ENCODE results near the gene OSBPL5.

The OSBPL5 gene

DNA sequence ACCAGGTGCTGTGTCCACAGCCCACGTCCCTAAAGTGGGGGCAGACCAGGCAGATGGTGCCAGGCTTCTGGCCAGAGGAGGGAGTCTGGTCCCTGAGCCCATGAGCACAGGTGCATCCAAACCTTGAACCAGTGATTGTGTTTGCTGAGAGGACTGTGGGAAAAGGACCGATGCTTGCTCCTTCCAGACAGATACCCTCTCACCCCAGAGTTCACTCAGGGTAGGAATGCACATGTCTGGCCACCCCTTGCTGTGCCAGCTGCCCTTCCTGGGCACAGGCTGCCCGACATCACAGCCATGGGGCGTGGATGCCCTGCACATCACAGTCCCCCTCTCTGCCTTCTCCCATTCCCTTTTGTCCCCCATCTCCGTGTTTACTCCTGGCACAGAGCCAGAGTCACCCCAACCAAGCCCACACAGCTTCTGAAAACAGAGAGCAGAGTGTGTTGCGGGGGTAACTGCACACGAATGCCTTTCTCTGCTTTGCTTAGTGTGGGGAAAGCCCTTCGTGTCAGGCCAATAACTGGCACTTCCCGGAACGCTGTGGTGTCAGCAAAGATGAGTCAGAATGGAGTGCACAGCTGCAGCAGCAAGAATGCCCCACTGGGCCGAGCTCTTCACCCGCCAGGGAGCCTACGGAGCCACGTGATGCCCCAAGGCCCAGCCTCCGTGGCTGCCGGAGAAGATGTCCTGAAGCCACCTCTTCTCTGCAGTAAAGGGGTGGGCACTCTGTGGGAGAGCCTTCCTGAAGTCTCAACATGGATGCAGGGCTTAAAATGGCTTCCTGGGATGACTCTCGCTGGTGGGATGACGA is 115.5 kb downstream of the OSBPL5 start:
- peak; percentile 36 for DNase-seq

GRCh38 chr11:3047637-3048036 is 117.5 kb downstream of the OSBPL5 start:
- DNase-seq: no peak

- no peak for DNase-seq
Observed at GRCh38 chr11:3046641-3047040, 118.5 kb downstream of the OSBPL5 start.

GRCh38 chr11:3046190-3046589 is 118.9 kb downstream of the OSBPL5 start:
- no peak for DNase-seq

GRCh38 chr11:3044915-3045314 is 120.2 kb downstream of the OSBPL5 start:
- no peak for DNase-seq

DNA sequence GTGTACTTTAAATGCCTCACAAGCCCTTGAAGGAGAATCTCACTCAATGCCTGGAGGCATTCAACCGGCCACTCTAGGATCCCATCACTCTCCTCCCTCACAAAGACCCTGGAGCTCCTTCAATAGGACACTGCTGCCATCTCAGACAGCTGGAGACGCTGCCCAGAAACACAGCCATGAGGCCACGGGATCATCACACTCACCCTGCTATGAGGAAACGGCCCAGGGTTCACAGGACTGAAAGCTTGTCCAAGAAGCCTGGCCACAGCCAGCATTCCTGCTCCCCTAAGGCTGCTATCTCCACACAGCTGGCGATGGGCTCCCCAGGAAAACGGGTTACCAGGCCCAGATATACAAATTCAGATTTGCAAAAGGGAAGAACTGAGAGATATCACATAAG is 121.1 kb downstream of the OSBPL5 start:
- DNase-seq: no peak

GRCh38 chr11:3043315-3043871 is 121.7 kb downstream of the OSBPL5 start:
- no peak for DNase-seq

- DNase-seq: no peak
Observed at GRCh38 chr11:3042496-3043314, 122.4 kb downstream of the OSBPL5 start.

DNA sequence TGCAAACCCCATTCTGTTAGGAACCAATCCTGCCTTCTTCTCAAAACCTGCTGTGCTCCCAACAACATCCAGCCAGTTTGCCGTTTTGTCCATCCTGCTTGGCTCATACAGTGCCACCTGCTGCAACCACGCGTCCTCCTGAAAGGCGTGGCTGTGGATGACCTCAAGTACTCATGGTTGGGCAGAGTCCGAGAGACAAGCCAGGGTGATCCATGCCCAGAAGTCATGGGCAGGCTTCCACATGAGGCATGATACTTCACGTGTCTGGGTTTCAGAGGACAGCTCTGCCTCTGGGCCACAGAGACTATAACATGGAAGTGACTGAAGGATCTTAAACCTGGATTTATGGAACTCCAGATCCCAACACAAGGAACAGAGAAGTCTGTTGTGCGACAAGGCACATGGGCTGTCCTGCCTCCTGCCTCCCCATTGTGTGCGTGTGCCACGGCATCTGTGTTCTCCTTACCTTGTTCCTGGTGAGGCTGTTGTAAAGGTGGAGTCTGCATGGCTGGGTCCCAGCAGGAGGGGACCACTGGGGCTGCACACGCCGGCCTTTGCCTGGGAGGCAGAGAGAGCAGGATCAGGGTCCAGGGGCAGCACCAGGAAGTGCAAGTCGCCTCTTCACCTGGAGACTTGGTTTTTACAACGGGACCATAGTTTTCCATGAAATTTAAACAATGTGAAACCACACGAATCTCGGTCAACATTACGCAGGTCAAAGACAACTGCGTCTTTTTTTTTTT is 123.2 kb downstream of the OSBPL5 start:
- no peak for DNase-seq

- no peak for DNase-seq
Observed at GRCh38 chr11:3040881-3041280, 124.2 kb downstream of the OSBPL5 start.

- no peak for DNase-seq
Observed at GRCh38 chr11:3037945-3038271, 127.2 kb downstream of the OSBPL5 start.
